Measurements from ENCODE around the gene UMOD.

UMOD gene

DNA sequence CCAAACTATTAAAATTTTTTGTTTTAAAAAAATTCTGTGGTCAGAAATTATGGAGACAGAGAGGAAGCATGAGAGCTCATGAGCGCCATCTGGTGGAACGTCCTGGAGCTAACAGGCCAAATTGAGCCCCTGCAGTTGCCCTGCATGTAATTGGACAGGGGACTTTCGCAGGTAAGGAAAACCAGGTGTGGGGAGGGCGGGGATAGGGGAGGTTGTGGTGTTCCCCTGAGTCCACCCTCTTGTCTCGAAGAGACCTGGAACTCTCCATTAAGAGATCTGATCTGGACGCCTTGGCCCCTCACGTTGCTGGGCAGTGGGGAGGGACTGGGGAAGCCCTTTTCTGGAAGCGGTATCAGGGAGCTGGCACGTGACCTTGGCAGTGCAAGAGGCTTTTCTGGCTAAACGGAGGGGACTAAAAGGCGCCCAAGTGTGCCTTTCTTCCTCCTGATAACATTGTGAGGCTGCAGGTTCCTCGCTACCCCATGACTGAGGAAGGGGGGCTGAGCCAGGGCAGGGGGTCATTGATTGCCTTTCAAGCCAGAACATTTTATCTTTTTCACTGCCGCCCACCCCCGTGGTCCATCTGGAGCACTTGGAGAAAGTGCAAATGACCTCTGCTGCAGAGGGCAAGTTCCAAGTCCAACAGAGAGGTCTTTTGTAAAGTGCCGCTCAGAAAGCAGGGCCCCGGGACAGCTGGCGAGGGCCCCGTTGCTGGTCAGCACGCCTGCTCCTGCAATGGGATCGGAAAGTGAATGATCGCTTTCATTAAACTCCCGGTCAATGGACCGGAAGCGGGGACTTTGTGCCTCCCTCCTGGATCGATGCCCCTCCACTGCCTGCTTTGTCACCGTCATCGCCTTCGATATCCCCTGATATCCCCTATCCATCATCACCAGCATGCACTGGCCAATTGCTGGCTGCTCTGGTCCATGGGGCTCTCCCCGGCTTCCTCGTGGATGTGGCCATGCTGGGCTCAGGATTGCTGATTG lies 33.6 kb upstream of the UMOD start:
- DNase-seq (ENCODE audit: low read depth): peak; percentile 54
- peak; percentile 79 for TF ChIP-seq CTCF (IDR thresholded peaks at IDR 0.05; ENCODE audit: insufficient read depth, low read depth, low read length, missing control alignments)
- no peak overlapping the region for H3K4me3 ChIP-seq (ENCODE audit: low read depth, low read length)

DNA sequence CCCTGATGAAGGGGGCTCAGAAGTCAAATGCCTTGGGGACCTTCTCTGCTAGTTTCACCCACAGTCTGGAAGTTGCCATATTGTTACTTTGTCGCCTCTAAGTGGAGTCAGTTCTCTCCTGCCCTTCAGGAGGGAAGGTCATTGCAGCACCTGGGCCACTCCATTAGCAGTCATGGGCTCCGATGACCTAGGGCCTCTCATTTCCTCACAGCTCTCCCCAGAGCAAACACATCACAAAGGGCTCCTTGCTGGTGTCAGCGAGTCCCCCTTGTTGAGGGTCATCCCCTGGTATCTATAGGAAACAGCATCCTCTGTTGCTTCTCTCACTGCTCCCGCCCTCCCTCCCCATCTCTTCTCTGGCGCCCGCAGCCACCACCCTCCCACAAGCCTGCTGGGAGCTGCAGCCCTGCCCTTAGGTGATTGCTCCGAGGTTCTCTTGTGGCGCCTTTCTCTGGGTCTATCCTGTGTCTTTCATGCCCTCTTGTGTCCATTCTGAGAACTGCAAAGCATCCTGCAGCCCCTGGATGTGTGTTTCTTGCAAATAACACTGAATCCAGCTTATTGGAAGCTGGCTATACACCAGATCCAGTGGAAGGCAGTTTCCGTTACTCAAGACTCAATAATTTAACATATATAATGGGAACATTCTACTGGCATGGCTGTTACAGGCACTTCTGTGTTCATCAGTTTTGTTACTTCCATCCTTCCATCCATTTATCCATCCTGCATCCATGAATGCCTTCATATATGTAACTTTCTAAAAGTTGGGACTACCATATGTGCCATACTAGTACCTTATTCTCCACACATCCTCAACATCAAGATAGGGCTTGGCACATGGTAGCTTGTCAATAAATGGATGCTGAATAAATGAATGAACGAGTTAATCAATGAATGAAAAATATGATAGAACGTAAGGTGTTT lies 30.9 kb upstream of the UMOD start:
- no peak overlapping the region for H3K4me3 ChIP-seq (ENCODE audit: low read depth, low read length)
- TF ChIP-seq CTCF (IDR thresholded peaks at IDR 0.05; ENCODE audit: insufficient read depth, low read depth, low read length, missing control alignments): peak; percentile 73
- DNase-seq (ENCODE audit: low read depth): peak; percentile 71

DNA sequence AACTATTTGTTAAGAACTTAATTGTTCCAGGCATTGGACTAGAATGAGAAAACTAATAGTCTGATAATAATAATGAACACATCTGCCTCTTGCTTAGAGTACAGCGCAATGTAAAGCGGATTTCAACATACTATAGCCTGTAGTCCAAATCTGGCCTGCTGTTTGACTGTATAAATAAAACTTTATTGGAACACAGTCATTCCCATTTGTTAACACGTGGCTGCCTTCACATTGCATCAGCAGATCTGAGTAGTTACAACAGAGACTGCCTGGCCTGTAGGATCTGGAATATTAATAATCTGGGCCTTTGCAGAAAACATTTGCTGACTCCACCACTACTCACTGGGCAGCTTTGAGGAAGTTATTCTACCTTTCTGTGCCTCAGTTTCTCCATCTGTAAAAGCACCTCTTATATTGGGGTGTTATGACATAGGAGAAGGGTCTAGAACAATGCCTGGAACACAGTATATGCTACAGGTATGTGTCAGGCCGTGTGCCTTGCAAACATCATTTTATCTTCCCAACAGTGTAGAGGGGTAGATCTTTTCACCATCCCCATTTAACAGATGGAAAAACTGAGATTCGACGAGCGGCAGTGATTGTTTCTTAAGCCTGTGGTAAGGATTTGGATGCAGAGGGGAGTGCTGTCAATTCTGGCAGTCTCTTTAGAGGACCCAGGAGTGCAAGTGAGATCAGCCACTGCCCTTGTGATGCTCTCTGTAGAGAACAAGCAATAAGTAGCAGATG lies 29.9 kb upstream of the UMOD start:
- no peak for DNase-seq (ENCODE audit: low read depth)
- no peak for TF ChIP-seq CTCF (IDR thresholded peaks at IDR 0.05; ENCODE audit: insufficient read depth, low read depth, low read length, missing control alignments)
- H3K4me3 ChIP-seq (ENCODE audit: low read depth, low read length): no peak overlapping the region

DNA sequence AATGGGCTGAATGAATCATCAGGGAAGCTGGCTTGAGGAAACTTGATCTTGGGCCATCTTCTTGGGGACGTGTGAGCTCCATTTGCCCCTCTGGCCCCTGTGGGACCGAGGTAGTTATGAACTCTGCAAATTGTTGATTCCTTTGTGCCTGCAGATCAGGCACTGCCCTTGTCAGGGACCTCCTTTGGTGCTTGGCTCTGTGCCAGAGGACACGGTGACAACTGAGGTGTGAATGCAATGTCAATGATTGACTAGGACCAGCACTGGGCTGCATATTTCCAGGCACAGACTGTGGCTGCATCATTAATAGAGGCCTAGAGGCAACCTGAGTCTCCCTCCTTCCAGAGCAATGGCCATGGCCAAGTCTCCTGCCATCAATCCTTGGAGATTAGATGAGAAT lies 28.3 kb upstream of the UMOD start:
- TF ChIP-seq CTCF (IDR thresholded peaks at IDR 0.05; ENCODE audit: insufficient read depth, low read depth, low read length, missing control alignments): no peak
- DNase-seq (ENCODE audit: low read depth): no peak
- H3K4me3 ChIP-seq (ENCODE audit: low read depth, low read length): no peak overlapping the region

- DNase-seq (ENCODE audit: low read depth): no peak
- no peak for TF ChIP-seq CTCF (IDR thresholded peaks at IDR 0.05; ENCODE audit: insufficient read depth, low read depth, low read length, missing control alignments)
- no peak overlapping the region for H3K4me3 ChIP-seq (ENCODE audit: low read depth, low read length)
Observed at GRCh38 chr16:20377181-20377580, 24.7 kb upstream of the UMOD start.

- DNase-seq (ENCODE audit: low read depth): no peak
- TF ChIP-seq CTCF (IDR thresholded peaks at IDR 0.05; ENCODE audit: insufficient read depth, low read depth, low read length, missing control alignments): no peak
Observed at GRCh38 chr16:20372701-20373100, 20.2 kb upstream of the UMOD start.

More at GRCh38 chr16:20372701-20373100, 20.2 kb upstream of the UMOD start:
- H3K4me3 ChIP-seq (ENCODE audit: low read depth, low read length): no peak overlapping the region

Data from GM12865 (cell line).